ENCODE results near the gene NTMT1.

DNA sequence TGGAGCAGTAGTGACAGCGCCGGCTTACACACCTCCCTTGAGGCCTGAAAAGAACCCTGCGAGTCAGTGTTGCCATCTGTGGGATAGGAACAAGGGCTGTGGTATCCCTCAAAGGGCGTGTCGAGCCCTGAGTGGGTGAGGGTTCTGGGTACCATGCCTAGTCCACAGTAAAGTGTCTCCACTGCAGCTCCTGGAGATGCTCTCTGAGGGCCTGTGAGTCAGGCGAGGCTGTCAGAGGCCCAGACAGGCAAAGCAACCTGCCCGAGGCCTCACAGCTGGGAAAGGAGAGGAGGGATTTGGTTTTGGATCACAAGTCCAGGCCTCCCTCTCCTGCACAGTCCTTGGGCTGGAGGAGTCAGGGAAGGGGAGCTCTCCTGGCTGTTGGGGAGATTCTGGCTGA lies 45.6 kb downstream of the NTMT1 start:
- no peak for TF ChIP-seq POLR2A (IDR thresholded peaks at IDR 0.05)
- TF ChIP-seq, protein P1, sequence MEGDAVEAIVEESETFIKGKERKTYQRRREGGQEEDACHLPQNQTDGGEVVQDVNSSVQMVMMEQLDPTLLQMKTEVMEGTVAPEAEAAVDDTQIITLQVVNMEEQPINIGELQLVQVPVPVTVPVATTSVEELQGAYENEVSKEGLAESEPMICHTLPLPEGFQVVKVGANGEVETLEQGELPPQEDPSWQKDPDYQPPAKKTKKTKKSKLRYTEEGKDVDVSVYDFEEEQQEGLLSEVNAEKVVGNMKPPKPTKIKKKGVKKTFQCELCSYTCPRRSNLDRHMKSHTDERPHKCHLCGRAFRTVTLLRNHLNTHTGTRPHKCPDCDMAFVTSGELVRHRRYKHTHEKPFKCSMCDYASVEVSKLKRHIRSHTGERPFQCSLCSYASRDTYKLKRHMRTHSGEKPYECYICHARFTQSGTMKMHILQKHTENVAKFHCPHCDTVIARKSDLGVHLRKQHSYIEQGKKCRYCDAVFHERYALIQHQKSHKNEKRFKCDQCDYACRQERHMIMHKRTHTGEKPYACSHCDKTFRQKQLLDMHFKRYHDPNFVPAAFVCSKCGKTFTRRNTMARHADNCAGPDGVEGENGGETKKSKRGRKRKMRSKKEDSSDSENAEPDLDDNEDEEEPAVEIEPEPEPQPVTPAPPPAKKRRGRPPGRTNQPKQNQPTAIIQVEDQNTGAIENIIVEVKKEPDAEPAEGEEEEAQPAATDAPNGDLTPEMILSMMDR (IDR thresholded peaks at IDR 0.05) = no peak
